T-helper 17 cell (primary cell): ENCODE results near the gene ARHGEF12. TPM values are rescaled to one million over a fixed set of nuclear protein-coding genes. Genes with fewer than 3 reads are reported as not detected.

Experiments used
- ATAC-seq: fragments of 150-1000 bp; cut with Tn5 transposase; 2 replicates; pipeline ENCODE4 v1.10.0; 2021; ENCODE audit warnings: mild to moderate bottlenecking, moderate library complexity
- DNase-seq, 3 donors: peaks; one replicate each; pipeline versions ENCODE4 v3.0.0 to v3.0.0-alpha.2; 2020 to 2021
- H3K9me3 ChIP-seq: one replicate; pipeline ENCODE4 v1.7.0; 2013; ENCODE audit warnings: low read length, mild to moderate bottlenecking; ENCODE audit not compliant: control insufficient read depth, poor library complexity, severe bottlenecking
- H3K27ac Mint-ChIP-seq: one replicate; pipeline ENCODE4 v1.8.0; 2022; ENCODE audit warnings: mild to moderate bottlenecking, moderate library complexity, mixed read lengths
- H3K27me3 Mint-ChIP-seq: one replicate; pipeline ENCODE4 v1.8.0; 2022; ENCODE audit warnings: mixed read lengths
- H3K36me3 Mint-ChIP-seq: one replicate; pipeline ENCODE4 v1.8.0; 2022; ENCODE audit warnings: low read depth, mixed read lengths
- H3K4me1 Mint-ChIP-seq: one replicate; pipeline ENCODE4 v1.8.0; 2022; ENCODE audit warnings: mild to moderate bottlenecking, mixed read lengths
- H3K4me3 Mint-ChIP-seq: one replicate; pipeline ENCODE4 v1.8.0; 2022; ENCODE audit warnings: mild to moderate bottlenecking, moderate library complexity, mixed read lengths
- total RNA-seq, 4 donors: library from RNA in 2 of 4; stranded (reverse) in 2 of 4; gene quantifications; one replicate each; pipeline ENCODE4 v1.2.3 and lab custom pipeline; 2022 to 2026

Gene ARHGEF12
- total RNA-seq, 2 donors from 2014 or later: 12.9 to 31.3 TPM

GRCh38 chr11:120338107-120338933, 2.1 kb downstream of the ARHGEF12 start:
- H3K4me3 Mint-ChIP-seq: peak overlapping the region; percentile 93
- no peak overlapping the region for H3K27ac Mint-ChIP-seq
- ATAC-seq (no peak), DNase-seq (no peak)
- peaks cover 41% of the 10 kb centered on the region for H3K27me3 Mint-ChIP-seq
- H3K4me1 Mint-ChIP-seq: peaks cover 24% of the 10 kb centered on the region
- H3K9me3 ChIP-seq: peaks cover 10% of the 10 kb centered on the region
- H3K36me3 Mint-ChIP-seq: no peaks in the 10 kb centered on the region

GRCh38 chr11:120339394-120339890, 3.2 kb downstream of the ARHGEF12 start:
- Mint-ChIP-seq H3K4me3 (peak overlapping the region; percentile 41), H3K4me1 (peaks cover 27% of the 10 kb centered on the region), H3K27ac (peak overlapping the region; percentile 3), H3K36me3 (no peaks in the 10 kb centered on the region), H3K27me3 (peaks cover 41% of the 10 kb centered on the region)
- H3K9me3 ChIP-seq: peaks cover 10% of the 10 kb centered on the region
- ATAC-seq (no peak), DNase-seq (no peak)

- no peak for ATAC-seq
- H3K9me3 ChIP-seq: peaks cover 10% of the 10 kb centered on the region
- Mint-ChIP-seq H3K4me1 (peaks cover 32% of the 10 kb centered on the region), H3K36me3 (no peaks in the 10 kb centered on the region), H3K27me3 (peaks cover 48% of the 10 kb centered on the region), H3K4me3 (no peak overlapping the region), H3K27ac (no peak overlapping the region)
- DNase-seq: no peak
Observed at GRCh38 chr11:120340529-120340928, 4.3 kb downstream of the ARHGEF12 start.

DNA sequence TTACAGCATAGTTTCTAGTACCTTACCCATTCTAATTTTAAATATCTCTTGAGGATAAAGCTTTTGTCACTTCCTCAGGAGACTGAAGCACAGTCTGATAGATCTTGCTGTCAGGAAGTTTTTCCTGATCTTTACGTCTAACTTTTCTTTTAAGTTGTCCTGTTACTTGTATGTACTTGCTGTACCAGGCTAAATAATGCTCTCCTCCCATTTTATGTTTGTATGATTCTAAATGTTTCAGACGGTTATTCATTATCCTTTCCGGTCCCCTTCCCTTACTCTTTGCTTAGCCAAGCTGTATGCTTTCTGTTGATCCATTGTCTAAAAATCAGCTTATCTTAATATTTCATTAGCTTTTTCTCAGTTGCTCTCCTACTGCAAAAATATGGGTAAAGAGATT, 6.0 kb downstream of the ARHGEF12 start:
- no peak overlapping the region for H3K27ac Mint-ChIP-seq
- H3K36me3 Mint-ChIP-seq: no peaks in the 10 kb centered on the region
- no peak for ATAC-seq
- H3K27me3 Mint-ChIP-seq: peaks cover 56% of the 10 kb centered on the region
- peaks cover 35% of the 10 kb centered on the region for H3K4me1 Mint-ChIP-seq
- H3K4me3 Mint-ChIP-seq: no peak overlapping the region
- peaks cover 10% of the 10 kb centered on the region for H3K9me3 ChIP-seq
- DNase-seq: no peak

GRCh38 chr11:120342678-120343077, 6.5 kb downstream of the ARHGEF12 start:
- peaks cover 56% of the 10 kb centered on the region for H3K27me3 Mint-ChIP-seq
- no peak overlapping the region for H3K27ac Mint-ChIP-seq
- H3K9me3 ChIP-seq: peaks cover 9% of the 10 kb centered on the region
- DNase-seq (no peak), ATAC-seq (no peak)
- H3K36me3 Mint-ChIP-seq: no peaks in the 10 kb centered on the region
- peaks cover 36% of the 10 kb centered on the region for H3K4me1 Mint-ChIP-seq
- no peak overlapping the region for H3K4me3 Mint-ChIP-seq

DNA sequence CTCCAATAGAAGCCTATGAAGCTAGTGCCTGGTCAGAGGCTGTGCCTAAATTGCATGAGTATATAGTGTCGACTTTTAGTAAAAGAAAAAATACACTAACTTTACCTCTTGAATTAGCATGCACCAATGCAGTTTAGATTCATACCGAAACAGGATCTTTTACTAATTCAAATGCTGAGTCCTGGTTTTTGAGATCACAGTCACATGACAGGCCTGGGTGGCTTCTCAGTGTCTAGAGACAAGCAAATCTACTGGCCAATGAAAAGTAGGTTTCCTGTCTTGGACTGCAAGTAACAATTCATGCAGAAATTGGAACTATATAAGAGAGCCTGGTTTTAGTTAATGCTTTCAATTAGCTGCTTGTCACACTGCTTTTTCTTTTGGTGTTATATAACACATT, 7.2 kb downstream of the ARHGEF12 start:
- H3K27me3 Mint-ChIP-seq: peaks cover 53% of the 10 kb centered on the region
- H3K4me3 Mint-ChIP-seq: peak overlapping the region; percentile 36
- H3K9me3 ChIP-seq: peaks cover 6% of the 10 kb centered on the region
- ATAC-seq: no peak
- H3K36me3 Mint-ChIP-seq: no peaks in the 10 kb centered on the region
- no peak for DNase-seq
- H3K4me1 Mint-ChIP-seq: peaks cover 36% of the 10 kb centered on the region
- H3K27ac Mint-ChIP-seq: peak overlapping the region; percentile 82

DNA sequence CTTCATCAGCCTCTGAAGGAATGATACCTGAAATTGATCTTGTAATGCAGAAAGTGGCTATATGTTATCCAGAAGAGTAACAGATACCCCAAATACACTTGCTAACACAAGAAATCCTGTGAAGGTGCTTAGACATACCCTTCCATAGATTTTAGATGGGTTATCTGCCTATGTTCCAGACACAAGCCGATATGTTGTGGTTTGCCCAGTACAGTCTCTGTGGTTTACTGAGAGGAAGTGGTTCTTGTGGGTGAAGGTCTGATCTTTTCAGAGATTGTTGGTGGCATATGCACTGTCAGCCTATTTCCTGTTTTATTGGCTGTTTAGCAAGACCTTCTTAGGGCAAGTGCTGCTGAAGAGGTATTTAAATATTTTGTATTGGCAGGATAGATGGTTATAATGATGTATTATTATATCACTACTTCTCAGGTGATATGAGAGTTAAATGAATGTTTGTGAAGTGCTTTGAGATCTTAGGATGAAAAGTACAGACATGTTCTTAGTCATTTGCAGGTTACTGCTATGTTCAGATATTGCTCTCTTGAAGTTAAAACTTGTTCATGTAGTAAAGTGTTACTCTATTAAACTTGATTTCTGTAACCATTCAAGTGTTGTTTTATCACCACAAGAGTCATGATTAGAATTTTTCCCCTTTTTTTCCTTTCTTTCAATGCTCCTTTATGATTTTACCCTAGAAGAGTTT, 8.2 kb downstream of the ARHGEF12 start:
- Mint-ChIP-seq H3K4me1 (peaks cover 33% of the 10 kb centered on the region), H3K27me3 (peaks cover 59% of the 10 kb centered on the region), H3K27ac (peak overlapping the region; percentile 82), H3K36me3 (no peaks in the 10 kb centered on the region), H3K4me3 (peak overlapping the region; percentile 87)
- peaks cover 6% of the 10 kb centered on the region for H3K9me3 ChIP-seq
- ATAC-seq (peak; percentile 92), DNase-seq (peak in 1 of 3 donors; percentile 26)

DNA sequence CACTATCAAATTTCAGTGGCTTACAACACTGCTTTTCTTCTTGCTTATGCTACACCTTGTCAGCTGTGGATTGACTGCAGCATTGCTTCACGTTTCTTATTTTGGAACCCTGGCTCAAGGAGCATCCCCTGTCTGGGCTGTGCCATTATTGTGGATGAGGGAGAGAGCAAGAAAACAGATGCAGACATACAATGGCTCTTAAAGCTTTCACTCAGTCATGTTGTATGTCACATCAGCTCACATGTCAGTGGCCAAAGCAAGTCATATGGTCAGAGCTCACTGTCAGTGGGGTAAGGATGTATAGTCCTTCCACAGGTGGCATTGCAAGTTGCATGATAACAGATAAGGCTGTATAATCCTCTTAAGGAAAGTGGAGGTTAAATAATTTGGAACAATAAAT, 10.0 kb downstream of the ARHGEF12 start:
- Mint-ChIP-seq H3K36me3 (peaks cover 3% of the 10 kb centered on the region), H3K4me1 (peaks cover 29% of the 10 kb centered on the region), H3K27ac (no peak overlapping the region), H3K4me3 (no peak overlapping the region), H3K27me3 (peaks cover 56% of the 10 kb centered on the region)
- DNase-seq (no peak), ATAC-seq (no peak)
- H3K9me3 ChIP-seq: peaks cover 6% of the 10 kb centered on the region

- H3K9me3 ChIP-seq: no peaks in the 10 kb centered on the region
- no peak for ATAC-seq
- DNase-seq: no peak
- Mint-ChIP-seq H3K4me1 (peaks cover 22% of the 10 kb centered on the region), H3K27ac (no peak overlapping the region), H3K27me3 (peaks cover 58% of the 10 kb centered on the region), H3K4me3 (peak overlapping the region; percentile 15), H3K36me3 (peaks cover 3% of the 10 kb centered on the region)
Observed at GRCh38 chr11:120350637-120351036, 14.4 kb downstream of the ARHGEF12 start.

GRCh38 chr11:120352405-120352804, 16.2 kb downstream of the ARHGEF12 start:
- ATAC-seq: no peak
- H3K9me3 ChIP-seq: no peaks in the 10 kb centered on the region
- H3K27ac Mint-ChIP-seq: no peak overlapping the region
- H3K4me3 Mint-ChIP-seq: no peak overlapping the region
- no peak for DNase-seq
- H3K4me1 Mint-ChIP-seq: peaks cover 16% of the 10 kb centered on the region
- peaks cover 8% of the 10 kb centered on the region for H3K36me3 Mint-ChIP-seq
- H3K27me3 Mint-ChIP-seq: peaks cover 54% of the 10 kb centered on the region

DNA sequence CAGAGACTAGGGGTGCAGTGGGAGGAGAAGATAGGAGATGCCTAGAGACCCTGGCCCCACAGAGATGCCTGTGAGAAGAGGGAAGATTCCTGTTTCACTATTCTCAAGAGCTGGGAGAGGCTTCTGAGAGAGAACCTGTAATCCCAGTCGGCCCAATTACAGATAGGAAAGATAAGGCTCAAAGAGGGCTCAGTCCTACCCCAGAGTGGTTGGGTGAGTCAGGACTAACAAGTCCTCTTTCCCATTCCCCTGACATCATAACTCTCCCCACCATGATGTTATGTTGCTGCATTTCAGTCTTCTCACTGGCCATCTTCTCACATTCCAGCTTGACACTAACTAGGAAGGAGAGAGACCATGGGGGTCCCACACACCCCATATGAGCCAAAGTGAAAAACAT, 17.9 kb downstream of the ARHGEF12 start:
- no peak for DNase-seq
- peak overlapping the region; percentile 32 for H3K27ac Mint-ChIP-seq
- peaks cover 11% of the 10 kb centered on the region for H3K36me3 Mint-ChIP-seq
- no peaks in the 10 kb centered on the region for H3K9me3 ChIP-seq
- H3K27me3 Mint-ChIP-seq: peaks cover 53% of the 10 kb centered on the region
- peaks cover 11% of the 10 kb centered on the region for H3K4me1 Mint-ChIP-seq
- H3K4me3 Mint-ChIP-seq: no peak overlapping the region
- no peak for ATAC-seq

DNA sequence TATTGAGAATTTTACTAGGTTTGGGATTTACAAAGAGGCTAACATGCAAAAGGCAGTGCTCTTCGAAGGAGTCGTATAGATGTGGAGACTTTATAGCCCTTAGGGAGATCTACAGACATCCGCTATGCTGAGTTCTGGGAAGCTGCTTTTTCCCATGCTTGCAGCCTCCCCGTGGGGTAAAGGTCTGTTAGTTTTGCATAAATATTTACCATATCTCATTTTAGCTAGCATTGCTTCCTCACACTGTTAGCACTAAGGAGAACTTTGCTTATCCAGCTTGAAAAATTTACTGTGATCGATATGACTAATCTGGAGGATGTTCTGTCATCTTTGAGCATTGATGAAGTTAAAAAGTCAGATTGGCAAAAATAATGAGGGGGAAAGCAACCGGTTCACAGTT, 18.6 kb downstream of the ARHGEF12 start:
- Mint-ChIP-seq H3K27me3 (peaks cover 46% of the 10 kb centered on the region), H3K27ac (no peak overlapping the region), H3K4me1 (peaks cover 13% of the 10 kb centered on the region), H3K36me3 (peaks cover 11% of the 10 kb centered on the region), H3K4me3 (no peak overlapping the region)
- DNase-seq: no peak
- no peak for ATAC-seq
- no peaks in the 10 kb centered on the region for H3K9me3 ChIP-seq

DNA sequence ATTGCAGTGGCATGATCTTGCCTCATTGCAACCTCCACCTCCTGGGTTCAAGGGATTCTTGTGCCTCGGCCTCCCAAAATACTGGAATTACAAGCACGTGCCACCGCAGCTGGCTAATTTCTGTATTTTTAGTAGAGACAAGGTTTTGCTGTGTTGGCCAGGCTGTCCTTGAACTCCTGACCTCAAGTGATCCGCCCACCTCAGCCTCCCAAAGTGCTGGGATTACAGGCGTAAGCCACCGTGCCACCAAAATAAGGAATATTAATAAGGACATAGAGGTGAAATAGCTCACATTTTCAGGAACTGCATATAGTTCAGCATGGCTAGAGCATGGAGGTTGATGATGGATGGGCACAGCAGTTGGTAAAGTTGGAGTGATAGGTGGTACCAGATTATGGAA, 21.4 kb downstream of the ARHGEF12 start:
- peaks cover 43% of the 10 kb centered on the region for H3K27me3 Mint-ChIP-seq
- DNase-seq (no peak), ATAC-seq (no peak)
- peaks cover 8% of the 10 kb centered on the region for H3K36me3 Mint-ChIP-seq
- H3K9me3 ChIP-seq: no peaks in the 10 kb centered on the region
- peak overlapping the region; percentile 37 for H3K27ac Mint-ChIP-seq
- H3K4me1 Mint-ChIP-seq: peaks cover 13% of the 10 kb centered on the region
- no peak overlapping the region for H3K4me3 Mint-ChIP-seq
